Measurements from ENCODE around the gene LBX2.

DNA sequence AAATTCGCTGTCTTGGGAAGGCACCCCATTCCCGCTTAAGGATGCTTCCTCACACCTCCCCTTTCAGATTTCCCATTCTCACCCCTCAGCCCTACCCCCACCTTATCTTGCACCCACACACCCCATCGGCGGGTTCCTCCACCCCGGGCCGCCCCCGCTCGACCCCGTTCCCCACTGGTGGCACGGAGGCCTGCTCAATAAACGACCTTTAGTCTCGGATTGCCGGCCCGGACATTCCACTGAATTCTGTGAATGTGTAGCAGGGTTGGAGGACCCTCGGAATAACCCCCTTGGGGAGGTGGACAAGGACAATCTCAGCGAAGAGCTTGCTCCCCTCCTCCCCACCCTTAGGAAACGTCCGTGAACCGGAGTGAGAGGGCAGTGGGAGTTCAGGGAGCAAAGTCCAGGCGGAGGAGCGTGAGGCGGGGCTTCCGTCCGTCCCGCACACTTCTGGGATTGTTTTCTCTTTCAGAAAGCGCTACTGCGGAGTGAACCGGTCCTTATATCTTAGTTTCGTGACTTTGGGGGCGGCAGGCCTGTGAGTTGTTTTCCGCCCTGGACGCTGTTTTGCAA is 2.8 kb upstream of the LBX2 start:
- TF ChIP-seq POLR2A (IDR thresholded peaks at IDR 0.05; ENCODE audit: low read depth) = no peak
- TF ChIP-seq, protein P1, sequence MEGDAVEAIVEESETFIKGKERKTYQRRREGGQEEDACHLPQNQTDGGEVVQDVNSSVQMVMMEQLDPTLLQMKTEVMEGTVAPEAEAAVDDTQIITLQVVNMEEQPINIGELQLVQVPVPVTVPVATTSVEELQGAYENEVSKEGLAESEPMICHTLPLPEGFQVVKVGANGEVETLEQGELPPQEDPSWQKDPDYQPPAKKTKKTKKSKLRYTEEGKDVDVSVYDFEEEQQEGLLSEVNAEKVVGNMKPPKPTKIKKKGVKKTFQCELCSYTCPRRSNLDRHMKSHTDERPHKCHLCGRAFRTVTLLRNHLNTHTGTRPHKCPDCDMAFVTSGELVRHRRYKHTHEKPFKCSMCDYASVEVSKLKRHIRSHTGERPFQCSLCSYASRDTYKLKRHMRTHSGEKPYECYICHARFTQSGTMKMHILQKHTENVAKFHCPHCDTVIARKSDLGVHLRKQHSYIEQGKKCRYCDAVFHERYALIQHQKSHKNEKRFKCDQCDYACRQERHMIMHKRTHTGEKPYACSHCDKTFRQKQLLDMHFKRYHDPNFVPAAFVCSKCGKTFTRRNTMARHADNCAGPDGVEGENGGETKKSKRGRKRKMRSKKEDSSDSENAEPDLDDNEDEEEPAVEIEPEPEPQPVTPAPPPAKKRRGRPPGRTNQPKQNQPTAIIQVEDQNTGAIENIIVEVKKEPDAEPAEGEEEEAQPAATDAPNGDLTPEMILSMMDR (IDR thresholded peaks at IDR 0.05) = no peak

Data from esophagus muscularis mucosa (tissue), 3 donors.